Erythroblast (primary cell): ENCODE measurements around the gene ACVRL1.

ENCODE experiments used
- GATA1 ChIP-seq: IDR thresholded peaks from 2 replicates; pipeline ENCODE4 v1.6.1; 2011; ENCODE audit warnings: low read depth, mild to moderate bottlenecking, control low read depth, low read length, moderate library complexity
- POLR2A ChIP-seq: IDR thresholded peaks from 2 replicates; pipeline ENCODE4 v1.6.1; 2011; ENCODE audit warnings: mild to moderate bottlenecking, low read length

DNA sequence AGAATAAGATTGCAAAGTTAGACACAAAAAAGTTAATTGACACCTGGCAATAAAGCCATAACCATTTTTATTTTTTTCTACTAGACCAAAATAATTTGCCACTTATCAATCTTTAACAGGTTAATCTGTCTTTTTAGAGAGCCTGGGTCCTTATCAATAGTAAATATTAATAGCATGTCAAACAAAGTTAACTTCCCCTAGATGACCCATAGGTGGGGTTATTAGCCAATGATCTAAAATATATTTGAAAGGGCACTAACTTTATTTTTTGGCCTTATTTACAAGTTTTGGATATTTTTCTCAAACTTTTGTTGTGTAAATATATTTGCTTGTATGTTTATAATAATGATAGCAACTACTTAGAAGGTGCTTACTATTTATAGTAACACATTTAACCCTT is 15.5 kb upstream of the ACVRL1 start:
- TF ChIP-seq POLR2A (no peak), GATA1 (no peak)
